Measurements from ENCODE around the gene MGST3.
"Not testable (repeated sequence)": the region's sequence is repeated elsewhere in the genome, so short reads cannot be mapped to it uniquely, and the experiment has no call there.

MGST3 gene

DNA sequence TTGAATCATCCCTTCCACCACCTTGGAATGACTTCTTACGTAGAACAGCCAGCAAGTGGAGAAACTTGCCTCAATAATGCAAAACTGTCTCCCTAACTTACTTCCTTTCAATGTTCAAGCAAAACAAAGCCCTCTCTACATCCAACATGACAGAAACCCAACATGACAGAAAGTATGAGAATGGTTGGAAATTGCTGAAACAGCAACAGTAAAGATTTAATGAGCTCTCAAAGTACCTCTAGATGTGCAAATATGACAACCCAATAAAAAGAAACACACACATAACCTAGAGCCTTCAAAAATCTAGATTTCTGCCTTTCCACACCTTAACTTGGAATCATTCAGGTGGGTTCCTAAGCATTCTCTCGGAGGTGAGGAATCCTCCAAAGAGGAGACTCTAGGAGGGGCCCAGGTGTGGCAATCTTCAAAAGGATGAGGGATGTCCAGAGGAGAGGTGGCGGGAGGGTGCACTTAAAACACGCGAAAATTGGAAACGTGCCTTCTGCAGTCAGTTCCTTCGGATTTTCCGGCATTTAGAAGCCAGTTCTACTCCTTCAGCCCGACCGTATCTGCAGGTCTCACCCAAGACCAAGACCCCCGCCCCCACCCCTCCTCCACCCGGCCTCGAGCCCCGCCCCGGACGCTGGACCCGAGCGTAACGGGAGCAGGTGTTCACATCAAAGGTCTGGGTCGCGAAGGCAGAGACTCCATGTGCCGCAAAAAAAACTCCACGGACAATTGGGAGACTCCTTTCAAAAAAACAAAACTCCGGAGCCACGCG is 996 bp upstream of the MGST3 start:
- DNase-seq: no peak

DNA sequence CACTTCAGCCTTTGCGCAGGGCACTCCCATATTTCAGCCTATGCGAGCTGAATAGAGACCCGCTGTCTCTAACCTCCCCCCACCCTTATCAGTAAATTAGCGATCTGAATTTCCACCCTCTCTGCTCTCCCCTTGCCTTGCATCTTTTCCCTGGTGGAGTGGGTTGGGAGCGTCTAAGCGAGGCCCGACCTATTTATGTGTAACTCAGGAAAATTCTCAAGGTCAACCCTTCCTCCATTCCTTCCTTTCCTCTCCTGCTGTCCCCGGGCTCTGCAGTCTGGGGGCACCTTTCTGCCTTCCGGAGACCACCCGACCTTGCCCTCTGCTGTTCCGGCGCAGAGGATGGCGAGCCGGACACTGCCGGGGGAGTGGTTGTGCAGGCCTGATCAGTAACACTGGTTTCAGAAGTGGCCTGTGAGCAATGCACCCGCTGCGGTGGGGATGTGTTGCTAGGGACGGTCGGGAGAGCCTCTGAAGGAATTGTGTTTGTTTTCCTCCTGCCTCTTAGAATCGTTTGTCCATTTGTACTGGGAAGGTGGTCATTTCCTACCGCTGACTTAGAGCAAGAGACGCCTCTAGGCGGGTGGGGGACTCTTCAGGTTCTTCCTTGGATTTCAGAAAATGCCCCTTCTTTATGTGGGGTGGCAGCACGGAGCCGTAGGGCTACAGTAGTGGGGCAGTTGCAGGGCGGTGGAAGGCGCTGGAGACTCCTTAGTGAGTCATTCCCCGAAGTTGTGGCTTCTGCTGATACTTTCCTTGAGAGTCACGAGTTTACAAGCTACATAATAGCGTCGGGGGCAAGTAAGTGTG is 513 bp downstream of the MGST3 start:
- DNase-seq: peak; percentile 39

DNA sequence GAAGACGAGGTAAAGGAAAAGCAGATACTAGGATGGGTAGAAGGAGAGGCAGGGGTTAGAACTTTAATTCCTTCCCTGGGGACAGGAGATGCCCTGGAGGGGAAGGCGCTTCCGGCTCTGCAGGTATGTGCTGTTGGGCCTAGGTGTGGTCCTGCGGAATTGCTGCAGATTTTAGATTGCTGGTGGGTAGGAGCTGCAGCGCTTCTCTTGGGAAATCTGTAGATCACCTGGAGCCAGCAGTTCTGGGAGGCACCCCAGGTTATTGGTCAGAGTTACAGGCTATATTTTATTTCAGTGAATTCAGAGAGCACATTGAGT is 1.1 kb downstream of the MGST3 start:
- no peak for DNase-seq

DNA sequence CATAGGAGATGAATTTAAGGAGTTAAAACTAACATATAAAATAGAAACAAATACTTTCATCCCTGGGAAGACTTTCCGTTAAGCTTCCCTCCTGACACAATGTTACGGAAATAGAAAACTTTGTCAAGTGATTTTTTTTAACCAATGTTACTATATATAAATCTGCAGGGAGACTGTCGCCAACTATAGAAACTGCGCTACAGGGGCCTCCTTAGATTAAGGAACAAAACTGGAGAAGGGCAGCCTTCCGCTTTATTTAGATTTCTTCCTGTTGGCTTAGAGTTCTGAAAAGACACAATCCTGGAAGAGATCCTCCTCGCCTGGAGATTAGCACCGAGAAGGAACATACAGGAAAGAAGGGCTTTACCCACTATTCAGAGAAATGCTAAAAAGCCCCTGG is 1.5 kb downstream of the MGST3 start:
- no peak for DNase-seq

DNA sequence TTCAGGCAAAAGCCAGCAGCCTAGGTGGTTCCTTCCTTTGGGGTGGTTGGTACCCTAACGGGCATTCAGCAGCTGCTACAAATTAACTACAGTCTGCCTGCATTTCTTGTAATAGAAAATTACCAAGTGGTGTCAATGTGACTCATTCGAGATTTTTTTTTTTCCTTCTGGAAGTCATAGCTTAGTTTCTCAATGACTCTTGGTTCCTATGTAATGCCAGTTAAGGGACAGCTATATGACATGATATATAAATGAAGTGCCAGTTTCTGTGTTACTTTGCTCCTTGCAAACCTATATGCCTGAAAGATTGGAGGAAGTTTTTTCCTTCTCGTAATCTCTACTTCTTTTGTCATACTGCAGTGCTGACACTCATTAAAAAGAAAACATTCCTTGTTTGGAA is 2.6 kb downstream of the MGST3 start:
- no peak for DNase-seq

DNA sequence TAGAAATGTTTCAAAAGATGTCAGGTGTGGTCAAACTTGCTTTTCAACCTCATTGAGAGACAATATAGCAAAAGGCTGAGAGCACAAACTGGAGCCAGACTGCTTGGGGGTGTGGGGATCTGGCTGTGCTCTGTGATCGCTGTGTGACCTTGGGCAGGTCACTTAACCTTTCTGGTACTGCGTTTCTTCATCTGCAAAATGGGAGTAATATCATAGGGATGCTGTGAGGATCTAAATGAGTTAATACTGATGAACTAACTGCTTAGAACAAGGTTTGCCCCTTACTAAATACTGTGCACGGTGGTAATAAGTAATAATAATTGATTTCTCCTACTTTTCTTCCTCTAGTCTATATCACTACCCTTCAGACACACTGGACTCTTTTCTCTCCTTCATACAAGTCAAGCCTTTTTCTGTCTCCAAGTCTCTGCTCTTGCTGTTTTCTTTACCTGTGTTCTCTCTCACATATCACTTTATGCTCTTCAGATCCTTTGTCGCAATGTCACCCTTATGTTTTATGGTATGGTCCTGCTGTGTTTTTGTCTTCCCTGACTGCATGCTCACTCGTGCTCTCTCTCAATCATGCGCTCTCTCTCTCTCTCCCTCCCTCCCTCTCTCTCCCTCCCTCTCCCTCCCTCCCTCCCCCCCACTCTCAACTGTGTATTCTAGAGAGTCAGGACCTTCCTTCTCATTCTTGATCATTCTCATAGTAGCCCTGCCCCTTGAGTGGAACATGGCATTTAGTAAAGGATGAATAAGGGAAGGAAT is 3.3 kb downstream of the MGST3 start:
- no peak for DNase-seq

DNA sequence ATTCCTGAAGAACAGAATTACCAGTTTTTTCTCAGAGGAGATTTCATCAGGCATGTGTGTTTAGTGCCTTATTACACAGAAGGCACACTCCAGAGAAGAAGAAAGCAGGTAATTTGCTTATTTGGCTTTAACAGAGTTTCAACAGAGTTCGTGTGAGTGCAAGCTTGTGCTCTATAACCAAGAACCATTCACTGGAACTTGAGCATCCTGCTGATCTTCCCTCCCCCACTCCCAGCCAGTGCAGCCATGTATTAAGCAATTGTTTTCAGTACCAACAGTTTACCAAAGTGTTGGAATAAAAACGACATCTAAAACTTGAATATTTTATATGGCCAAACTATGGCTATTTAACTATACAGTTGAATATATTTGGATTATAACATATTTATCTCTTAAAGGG is 4.3 kb downstream of the MGST3 start:
- DNase-seq: no peak

DNA sequence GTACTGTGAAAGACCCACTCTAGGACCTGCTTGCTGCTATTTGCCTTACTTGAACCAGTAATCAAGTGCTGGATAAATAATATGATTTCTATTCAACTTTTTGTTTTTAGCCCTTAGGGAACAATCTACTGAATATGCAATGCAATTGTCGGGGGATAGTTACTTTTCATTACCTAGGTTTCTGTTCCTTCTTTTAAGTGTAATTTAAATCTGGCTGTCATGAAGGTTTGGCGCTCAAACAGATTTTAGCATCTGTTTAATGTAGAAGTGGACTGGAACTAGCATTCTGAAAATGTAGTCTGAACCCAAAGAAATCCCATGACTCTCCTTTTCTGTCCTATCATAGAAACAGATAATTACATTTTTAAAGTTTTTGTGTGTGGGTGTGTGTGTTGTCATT is 4.8 kb downstream of the MGST3 start:
- DNase-seq: no peak

DNA sequence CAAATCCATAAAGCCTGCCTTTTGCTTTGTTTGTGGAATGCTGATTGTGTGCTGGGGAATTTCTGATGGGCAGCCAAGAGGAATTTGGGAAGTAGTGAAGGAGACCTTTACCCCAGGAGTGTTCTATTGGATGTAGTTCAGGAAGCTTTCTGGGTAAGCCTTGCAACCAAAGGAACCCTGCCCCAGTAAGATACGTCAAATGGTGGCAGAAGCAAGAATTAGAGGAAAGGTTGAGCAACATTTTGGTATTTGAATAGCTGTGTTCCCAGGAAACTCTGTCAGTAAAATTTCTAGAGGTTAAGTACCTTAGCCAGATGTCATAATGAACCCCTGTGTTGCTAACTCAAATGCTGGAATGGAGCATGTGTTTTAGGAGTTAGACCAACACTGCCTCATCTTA is 6.4 kb downstream of the MGST3 start:
- no peak for DNase-seq

DNA sequence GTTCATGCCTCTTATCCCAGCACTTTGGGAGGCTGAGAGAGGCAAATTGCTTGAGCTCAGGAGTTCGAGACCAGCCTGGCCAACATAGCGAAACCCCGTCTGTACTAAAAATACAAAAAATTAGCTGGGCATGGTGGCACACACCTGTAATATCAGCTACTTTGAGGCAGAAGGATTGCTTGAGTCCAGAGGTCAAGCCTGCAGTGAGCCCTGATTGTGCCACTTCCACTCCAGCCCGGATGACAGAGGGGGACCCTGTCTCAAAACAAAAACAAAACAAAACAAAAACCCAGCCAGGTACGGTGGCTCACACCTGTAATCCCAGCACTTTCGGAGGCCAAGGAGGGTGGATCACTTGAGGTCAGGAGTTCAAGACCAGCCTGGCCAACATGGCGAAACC is 7.2 kb downstream of the MGST3 start:
- DNase-seq: not testable (repeated sequence)

DNA sequence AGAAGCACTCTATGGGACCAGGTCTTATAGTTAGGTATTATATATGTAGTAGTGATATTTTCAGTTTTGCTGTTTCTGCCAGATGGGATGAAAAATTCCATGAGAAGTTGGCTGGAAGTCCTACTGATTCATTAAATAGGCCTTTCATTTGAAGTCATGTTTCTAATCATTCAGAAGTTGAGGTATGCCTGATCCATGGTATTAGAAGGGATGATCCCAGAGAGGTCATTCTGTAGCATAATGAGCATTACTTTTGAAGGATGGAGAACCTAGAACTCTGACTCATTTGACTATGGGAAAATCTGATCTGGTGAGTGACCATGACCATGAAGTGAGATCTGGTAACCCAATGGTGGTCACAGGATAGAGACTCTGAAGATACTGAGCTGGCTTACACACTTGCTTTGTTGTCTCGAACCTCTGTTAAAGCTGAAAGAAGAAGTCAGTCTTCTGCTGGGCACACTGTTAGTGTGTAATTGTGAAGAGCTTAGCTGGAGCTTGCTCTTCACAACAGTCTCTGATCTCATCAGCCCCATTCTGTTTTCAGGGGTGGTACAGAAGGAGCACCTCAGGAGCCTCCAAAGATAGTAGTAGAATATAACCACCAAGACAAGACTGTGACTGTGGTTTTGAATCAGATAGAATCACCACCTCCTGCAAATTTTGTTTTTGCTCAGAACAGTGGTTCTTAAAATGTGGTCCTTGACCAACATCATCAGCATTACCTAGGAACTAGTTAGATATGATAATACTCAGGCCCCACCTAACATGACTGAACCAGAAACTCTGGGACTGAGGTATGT is 9.0 kb downstream of the MGST3 start:
- DNase-seq: no peak

DNA sequence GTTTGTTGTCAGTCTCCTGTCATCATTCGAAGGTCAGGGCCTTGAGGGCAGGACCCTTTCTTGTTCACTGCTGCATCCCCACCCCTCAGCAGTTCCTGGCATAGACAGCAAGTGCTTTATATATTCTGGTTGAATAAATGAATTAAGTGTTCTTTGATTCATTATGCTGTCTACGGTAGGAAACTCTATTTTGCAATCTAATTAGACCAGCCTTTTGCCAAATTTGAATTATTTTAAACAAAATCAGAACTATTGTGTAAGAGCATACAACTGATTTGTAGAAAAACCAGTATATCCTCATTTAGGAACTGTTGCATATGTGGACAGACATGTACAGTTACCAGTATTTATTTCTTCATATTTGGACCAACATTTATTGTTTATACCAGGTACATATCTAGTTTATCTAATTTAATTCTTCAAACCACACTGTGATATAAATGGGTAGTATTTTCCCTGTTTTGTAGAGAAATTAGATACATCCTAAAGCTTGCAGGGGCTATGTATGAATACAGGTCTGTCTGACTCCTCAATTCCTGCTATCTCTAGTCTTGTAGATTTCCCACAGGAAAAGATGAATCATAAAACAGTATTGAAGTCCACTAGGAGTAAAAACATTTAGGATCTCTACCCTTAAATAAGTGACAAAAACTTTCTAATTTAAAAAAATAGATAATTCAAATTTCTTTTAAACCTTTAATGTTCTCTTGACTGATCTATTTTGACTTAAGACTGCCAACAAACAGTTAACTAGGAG is 10.4 kb downstream of the MGST3 start:
- DNase-seq: no peak

DNA sequence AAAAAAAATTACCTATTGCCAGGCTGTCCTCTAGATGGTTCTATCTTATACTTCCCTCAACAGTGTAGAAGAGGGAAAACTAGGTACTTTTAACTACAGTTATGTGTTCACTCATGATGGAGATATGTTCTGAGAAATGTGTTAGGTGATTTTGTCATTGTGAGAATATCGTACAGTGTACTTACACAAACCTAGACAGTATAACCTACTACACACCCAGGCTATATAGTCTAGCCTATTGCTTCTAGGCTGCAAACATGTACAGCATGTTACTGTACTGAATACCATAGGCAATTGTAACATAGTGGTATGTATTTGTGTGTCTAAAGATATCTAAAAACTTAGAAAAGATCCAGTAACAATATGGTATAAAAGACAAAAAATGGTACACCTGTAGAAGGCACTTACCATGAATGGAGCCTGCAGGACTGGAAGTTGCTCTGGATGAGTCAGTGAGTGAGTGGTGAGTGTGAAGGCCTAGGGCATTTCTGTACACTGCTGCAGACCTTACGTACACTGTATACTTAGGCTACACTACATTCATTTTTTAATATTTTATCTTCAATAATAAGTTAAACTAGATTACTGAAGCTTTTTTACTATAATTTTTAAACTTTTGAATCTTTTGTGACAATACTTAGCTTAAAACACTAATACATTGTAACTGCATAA is 13.2 kb downstream of the MGST3 start:
- DNase-seq: no peak

DNA sequence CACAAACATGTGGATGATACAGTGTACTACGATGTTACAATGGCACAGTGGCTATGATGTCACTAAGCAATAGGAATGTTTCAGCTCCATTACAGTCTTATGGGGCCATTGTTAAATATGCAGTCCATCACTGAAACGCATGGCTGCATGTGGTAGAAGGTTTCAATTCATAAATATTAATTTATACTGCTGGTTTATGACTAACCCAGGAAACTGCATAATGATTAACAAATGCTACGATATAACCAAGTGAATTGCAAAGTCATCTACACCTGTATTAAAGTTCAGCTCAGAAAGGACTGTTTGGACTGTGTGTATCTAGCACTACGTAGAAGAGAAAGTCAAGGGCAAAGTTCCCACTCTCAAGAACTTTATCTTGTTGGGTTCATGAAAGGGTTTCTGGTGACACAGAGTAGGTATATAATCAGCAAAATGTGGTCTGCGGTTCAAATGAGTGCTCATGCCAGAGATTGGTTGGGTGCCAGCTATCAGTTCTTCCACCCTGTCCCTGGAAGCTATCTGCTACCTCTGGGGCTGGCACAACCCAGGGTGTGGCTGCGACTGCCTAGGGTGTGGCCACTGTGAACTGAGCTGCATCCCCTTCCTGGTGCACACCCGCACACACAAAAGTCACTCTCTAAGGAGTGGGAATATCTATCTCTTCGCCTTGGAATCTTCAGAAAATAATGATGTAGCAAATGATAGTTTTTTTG is 14.8 kb downstream of the MGST3 start:
- no peak for DNase-seq

DNA sequence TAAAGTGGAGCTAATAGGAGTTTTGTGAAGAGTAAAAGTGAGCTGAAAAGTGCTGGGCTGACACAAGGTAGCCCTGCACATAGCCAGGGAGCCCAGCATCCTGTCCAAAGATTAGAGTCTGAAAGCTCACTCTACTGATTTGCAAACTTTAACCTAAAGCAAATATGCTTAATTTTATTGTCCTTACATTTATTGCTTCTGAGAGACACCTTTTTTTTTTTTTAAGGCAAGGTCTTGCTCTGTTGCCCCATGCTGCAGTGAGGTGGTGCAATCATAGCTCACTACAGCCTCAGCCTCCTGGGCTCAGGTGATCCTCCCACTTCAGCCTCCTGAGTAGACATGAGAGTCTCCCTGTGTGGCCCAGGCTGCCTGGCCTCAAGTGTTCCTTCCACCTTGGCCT is 16.5 kb downstream of the MGST3 start:
- no peak for DNase-seq

DNA sequence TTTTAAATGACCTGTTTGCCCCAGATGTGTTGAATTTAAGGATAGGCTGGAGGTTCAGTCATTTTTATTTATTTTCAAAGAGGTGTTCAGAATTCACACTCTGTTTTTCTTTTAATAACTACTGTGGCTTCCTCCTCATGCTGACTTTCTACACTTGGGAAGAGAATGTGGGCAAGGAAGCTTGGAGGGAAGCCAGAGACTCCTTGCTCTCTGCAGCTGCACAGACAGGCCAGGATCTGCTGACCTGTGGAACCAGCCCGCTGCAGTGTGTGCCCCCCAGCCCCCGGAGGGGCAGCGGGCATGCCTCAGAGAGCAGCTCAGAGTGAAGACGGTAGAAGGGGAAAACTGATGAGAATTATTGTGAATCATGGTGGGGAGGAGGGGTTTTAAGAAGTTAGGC is 16.9 kb downstream of the MGST3 start:
- DNase-seq: no peak

DNA sequence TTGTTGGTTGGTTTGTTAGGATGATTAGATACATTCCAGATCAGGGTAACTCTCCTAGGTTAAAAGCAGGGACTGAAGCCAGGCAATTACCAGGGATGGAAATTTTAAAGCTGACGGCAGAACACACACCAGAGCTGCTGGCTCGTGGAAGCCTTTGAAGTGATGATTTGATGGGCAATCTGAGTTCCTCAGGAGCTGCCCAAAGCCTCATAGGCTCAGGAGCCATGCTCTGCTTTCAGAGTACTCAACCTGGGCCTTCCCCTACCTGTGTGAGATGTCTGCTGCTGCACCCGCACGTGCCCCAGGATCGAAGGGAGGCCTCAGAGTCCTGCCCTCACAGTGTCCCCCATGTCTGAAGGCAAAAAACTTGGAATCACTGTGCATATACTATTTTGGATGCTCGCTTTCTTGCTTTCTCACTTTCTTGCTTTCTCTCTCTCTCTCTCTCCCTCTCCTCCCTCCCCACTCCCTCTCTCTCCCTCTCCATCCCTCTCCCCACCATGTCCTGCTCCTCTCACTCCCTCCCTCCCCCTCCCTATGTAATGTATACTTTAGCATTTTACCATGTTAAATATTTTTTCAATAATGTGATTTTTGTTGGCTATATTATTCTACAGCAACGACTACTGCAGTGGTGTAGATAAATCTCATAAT is 18.0 kb downstream of the MGST3 start:
- no peak for DNase-seq

DNA sequence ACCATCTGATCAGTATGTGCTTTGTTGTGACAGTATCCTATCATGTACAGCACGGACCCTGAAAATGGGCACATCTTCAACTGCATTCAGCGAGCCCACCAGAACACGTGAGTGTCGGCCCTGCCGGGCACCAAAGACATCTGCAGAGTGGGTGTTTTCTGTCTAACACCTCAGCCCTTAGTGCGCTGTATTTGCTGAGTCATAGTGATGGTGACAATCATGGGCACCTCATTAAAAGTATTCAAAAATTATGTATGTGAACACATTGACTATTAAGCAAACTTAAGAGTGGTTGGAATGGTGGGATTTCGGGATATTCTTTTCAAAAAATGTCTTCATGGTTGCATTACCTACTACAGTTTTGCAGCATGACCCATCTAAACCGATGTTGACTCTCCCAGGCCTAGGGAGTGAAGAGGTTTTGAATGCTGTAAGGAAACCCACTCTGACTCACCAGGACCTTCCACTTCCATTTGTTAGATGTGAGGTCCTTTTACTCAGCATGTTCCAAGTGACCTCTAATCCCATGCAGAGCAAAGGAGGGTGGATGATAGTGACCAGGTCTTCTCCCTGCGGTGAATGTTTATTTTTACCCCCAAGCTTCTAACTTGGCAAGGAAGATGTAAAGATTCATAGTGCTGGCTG is 20.1 kb downstream of the MGST3 start:
- DNase-seq: no peak

DNA sequence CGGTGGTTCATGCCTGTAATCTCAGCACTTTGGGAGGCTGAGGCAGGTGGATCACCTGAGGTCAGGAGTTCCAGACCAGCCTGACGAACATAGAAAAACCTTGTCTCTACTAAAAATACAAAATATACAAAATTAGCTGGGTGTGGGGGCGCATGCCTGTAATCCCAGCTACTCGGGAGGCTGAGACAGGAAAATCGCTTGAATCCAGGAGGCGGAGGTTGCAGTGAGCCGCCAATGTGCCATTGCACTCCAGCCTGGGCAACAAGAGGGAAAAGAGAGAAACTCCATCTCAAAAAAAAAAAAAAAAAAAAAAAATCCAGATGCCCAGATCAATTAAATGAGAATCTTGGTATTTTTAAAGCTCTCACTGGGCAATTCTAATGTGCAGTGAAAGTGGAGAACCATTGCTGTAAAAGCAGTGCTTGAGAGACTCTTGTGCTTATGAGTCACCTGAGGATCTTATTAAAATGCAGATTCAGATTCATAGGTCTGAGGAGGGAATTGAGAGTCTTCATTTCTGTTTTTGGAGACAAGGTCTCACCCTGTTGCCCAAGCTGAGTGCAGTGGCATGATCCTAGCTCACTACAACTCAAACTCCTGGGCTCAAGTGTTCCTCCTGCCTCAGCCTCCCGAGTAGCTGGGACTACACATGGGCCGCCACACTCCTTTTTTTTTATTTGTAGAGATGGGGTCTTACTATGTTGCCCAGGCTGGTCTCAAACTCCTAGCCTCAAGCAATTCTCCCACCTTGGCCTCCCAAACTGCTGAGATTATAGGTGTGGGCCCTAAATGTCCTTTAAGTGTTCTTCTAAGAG is 27.9 kb downstream of the MGST3 start:
- DNase-seq: not testable (repeated sequence)

All from activated naive CD4-positive, alpha-beta T cell treated with anti-CD3 and anti-CD28 coated beads, Interleukin-2, amount 50 U/mL, for 16 hours (primary cell).